NOMO-1 treated with dmso at 0.1 percent for 144 hours (cell line): Measurements from ENCODE around the gene TXNL4A.
"Not testable (repeated sequence)": the region's sequence is repeated elsewhere in the genome, so short reads cannot be mapped to it uniquely, and the experiment has no call there.

Source experiments
- DNase-seq: peaks from one replicate; lab custom pipeline; 2025; ENCODE audit not compliant: unreplicated experiment; lab: John Stamatoyannopoulos, UW

Gene TXNL4A, protein sequence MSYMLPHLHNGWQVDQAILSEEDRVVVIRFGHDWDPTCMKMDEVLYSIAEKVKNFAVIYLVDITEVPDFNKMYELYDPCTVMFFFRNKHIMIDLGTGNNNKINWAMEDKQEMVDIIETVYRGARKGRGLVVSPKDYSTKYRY

GRCh38 chr18:79988451-79989194, at the start of gene TXNL4A:
TXNL4A (minus strand) TSS chr18:79988563; CDS start chr18:79988392, 171 bp downstream.
- peak; percentile 70 for DNase-seq

DNA sequence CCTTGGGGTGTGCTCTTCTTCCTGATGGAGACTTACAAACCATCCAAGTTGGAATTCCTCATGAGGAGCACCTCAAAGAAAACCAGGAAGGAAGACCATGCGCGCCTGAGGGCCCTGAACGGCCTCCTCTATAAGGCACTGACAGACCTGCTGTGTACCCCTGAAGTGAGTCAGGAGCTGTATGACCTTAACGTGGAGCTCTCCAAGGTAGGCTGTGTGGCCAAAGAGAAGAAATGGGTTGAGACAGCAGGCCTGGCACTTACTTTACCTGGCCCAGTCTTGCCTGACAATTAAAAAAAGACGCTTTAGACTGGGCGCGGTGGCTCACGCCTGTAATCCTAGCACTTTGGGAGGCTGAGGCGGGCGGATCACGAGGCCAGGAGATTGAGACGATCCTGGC, 48.9 kb upstream of the TXNL4A start:
- DNase-seq: no peak

GRCh38 chr18:80035997-80036396, 47.6 kb upstream of the TXNL4A start:
- DNase-seq: no peak

- DNase-seq: no peak
These were observed 46.6 kb upstream of the TXNL4A start for GRCh38 chr18:80034852-80035406.

GRCh38 chr18:80034068-80034851, 45.9 kb upstream of the TXNL4A start, which contains the start of gene RBFA:
RBFA (plus strand) TSS chr18:80034434; CDS start chr18:80034496, 62 bp downstream.
- DNase-seq: peak; percentile 100

GRCh38 chr18:80033181-80034067, 45.1 kb upstream of the TXNL4A start:
- DNase-seq: peak; percentile 95

DNA sequence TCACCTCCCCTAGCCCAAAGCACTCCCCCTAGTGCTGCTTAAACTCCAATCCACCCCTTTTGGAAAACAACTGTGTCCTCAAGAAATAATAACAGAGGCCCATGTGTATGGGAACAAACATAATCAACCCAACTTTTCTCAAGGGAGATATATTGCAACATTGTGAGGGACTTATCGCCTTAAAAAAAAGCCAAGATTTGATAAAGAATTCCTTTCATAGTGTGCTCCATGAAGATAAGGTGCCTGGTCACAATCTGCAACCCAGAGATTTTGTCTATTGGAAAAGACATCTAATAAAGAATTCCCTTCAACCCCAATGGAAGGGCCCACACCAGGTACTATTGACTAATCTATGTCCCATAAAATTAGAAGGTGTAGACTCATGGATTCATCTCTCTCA, 41.3 kb upstream of the TXNL4A start:
- no peak for DNase-seq

GRCh38 chr18:80027719-80028118, 39.4 kb upstream of the TXNL4A start:
- not testable (repeated sequence) for DNase-seq

DNA sequence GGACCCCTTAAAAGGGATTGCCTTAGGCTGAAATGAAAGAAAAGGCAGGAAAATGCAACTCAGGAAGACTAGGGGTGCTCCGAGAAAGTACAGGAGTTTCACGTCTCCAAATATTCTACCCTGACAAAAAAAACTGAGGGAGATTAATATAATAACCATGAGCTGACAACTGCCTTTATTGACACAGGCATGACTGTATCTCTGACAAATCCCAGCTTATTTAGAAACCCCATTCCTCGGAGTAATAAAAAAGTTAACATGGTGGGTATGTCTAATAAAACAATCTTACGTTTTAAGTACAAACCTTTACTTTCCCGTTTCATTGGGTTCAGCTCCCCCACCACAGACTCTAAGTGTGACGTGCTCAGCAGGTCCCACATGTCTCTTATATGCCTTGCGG, 38.0 kb upstream of the TXNL4A start:
- no peak for DNase-seq

GRCh38 chr18:80023173-80023572, 34.8 kb upstream of the TXNL4A start:
- DNase-seq: peak; percentile 3

DNA sequence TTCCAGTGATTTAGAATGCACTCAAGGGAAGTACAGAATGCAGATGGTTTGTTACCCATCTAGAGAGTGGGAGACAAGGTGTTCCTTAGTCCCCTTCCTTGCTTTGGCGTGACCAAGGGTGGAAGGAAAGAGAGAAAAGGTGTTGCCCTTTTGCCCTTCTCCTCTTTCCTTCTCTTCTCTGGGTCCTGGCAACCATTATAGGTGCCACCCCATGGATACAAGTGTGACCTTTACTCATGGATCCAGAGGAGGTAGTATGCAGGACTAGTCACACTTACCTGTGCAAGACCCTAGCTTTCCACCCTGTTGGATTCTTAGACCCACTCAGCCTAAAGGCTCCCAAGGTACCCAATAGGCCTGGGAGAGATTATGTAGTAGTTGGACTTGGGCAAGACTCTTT, 34.2 kb upstream of the TXNL4A start:
- no peak for DNase-seq

DNA sequence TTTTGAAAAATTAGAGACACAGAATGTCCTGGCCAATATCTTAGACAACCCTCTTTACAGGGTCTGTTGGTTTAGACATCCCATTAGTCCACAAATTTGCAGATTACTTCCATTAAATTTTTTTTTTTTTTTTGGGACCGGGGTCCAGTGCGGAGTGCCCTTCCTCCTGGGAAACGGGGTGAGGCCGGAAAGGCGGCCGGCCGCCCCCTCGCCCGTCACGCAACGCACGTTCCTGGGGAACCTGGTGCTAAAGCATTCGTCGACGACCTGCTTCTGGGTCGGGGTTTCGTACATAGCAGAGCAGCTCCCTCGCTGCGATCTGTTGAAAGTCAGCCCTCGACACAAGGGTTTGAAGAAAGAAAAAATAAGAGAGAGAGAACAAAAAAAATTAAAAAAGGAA, 24.4 kb upstream of the TXNL4A start:
- no peak for DNase-seq

- not testable (repeated sequence) for DNase-seq
These were observed 23.3 kb upstream of the TXNL4A start for GRCh38 chr18:80011496-80012137.

DNA sequence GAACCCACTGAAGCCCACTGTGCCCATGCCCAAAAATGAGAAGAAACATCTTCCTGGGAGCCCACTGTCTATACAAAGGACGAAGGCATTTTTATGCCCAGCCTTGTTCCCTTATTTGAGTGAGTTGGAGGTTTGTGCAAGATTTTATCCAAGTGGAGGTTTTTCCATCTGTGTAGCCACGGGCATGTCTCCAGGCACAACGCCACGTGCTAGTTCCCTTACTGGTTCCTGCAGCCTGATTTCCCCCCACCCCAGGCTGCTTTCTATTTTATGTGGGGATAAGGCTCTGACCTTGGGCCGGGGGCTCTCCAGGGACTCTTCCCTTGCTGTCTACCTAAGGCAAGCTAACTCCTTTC, 22.2 kb upstream of the TXNL4A start:
- no peak for DNase-seq

DNA sequence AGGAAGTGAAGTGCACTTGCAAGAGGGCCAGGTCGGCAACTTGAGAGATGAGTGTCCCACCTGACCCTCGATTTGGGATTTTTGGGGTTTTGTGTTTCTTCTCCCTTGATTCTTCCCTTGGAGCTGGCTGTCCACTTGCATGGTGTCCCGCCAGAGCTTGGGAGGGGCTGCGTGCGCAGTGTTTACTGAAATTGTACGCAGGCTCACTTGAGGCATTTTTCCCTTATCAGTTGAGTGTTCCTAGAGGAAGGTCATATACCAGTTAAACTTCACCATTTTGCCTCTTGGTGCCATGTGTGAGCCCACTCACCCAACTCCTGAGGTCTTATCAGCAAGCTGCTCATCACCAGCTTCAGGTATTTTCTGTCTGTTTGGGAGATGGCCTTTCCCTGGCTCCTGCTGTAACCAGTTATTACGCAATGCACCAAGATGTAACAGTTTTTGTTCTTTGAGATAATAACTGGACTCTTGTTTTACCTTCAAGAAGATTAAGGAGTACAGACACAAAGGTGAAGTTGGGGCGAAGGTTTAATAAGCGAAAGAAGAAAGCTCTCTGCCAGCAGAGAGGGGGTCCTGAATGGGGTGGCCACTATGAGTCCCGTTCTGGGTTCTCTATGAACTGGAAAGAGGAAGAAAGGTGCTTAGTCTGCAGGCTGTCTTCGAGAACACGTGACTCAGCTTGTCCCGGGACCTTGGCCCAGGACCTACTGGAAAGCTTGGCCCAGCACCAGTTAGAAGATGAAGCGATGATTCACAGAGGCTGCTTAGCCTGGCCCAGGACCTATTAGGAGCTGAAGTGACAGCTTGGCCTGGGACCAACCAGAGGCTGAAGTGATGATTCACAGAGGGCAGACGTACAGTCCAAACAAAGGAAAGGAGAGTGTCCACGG, 21.5 kb upstream of the TXNL4A start:
- no peak for DNase-seq

GRCh38 chr18:80006724-80007123, 18.4 kb upstream of the TXNL4A start:
- no peak for DNase-seq

GRCh38 chr18:80004600-80005342, 16.4 kb upstream of the TXNL4A start:
- no peak for DNase-seq

- no peak for DNase-seq
These were observed 14.1 kb upstream of the TXNL4A start for GRCh38 chr18:80002468-80002867.

- DNase-seq: no peak
These were observed 12.5 kb upstream of the TXNL4A start for GRCh38 chr18:80000877-80001276.
